GM18508 (cell line): ENCODE data around the gene ACBD5.
"Not testable (repeated sequence)": the region's sequence is repeated elsewhere in the genome, so short reads cannot be mapped to it uniquely, and the experiment has no call there.

ENCODE experiments used
- ATAC-seq: cut with Tn5 transposase; IDR thresholded peaks from one replicate; pipeline ENCODE4 v1.9.1; 2021; ENCODE audit warnings: moderate number of reproducible peaks; ENCODE audit not compliant: insufficient read depth, unreplicated experiment

The ACBD5 gene, protein sequence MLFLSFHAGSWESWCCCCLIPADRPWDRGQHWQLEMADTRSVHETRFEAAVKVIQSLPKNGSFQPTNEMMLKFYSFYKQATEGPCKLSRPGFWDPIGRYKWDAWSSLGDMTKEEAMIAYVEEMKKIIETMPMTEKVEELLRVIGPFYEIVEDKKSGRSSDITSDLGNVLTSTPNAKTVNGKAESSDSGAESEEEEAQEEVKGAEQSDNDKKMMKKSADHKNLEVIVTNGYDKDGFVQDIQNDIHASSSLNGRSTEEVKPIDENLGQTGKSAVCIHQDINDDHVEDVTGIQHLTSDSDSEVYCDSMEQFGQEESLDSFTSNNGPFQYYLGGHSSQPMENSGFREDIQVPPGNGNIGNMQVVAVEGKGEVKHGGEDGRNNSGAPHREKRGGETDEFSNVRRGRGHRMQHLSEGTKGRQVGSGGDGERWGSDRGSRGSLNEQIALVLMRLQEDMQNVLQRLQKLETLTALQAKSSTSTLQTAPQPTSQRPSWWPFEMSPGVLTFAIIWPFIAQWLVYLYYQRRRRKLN

DNA sequence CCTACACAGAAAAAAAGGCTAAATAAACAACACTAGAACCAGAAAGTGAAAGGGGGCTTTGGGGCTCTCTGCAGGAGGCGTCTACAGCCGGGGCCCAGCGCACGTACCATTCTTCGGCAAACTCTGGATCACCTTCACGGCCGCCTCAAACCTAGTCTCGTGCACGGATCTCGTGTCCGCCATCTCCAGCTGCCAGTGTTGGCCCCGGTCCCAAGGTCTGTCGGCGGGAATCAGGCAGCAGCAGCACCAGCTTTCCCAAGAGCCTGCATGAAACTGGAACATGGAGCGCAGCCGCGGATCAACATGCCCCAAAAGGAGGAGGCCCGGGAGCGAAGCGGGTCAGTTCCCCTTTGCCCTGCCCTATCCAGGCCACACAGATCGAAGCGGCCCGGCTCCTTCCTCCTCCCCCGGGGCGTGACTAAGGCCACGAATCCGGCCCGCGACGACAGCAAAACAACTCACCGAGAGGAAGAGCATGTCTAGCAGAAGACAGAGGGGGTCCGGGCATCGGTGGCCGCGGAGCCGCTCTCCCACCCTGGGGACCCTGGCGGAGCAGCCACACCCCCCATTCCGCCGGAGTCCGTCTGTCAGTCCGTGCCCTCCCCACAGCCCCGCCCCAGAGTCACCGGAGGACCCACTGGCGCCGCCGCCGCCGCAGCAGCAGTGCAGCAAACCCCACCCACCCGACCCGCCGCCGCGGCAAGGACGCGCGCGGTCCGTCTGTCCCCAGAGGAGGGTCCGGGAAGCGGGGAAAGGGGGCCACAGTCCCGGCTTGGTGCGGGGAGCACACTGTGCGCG is at the start of gene ACBD5:
Gene ACBD5, minus strand, starts transcription at position 586 of the 798 bp plus-strand sequence. Its CDS starts 109 bp downstream, at position 477.
- peak; percentile 31 for ATAC-seq

DNA sequence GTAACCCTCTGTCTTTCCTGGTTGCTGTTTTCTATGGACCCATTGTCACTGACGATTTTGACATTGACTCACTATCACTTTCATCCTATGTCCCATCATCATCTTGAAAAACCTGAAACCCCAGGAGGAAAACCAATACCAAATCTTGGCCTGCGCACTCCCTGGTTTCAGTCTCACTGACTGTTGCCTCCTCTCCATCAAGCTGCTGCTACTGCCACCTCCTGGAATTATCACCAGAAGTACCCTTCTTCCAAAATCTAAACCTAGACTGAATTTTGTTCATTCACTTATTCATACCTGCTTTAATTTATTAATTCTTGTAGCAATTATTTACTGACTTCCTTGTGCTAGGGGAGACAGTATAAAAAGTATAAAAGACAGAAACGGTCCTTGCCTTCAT is 44.5 kb upstream of the ACBD5 start:
- no peak for ATAC-seq

DNA sequence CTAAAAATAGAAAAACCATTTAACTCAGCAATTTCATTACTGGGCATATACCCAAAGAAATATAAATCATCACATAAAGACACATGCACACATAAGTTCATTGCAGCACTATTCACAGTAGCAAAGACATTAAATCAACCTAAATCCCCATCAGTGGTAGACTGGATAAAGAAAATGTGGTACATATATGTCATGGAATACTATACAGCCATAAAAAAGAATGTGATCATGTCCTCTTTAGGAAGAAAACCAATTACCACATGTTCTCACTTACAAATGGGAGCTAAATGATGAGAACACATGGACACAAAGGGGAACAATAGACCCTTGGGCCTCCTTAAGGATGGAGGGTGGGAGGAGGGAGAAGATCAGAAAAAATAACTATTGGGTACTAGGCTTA is 36.0 kb upstream of the ACBD5 start:
- no peak for ATAC-seq

DNA sequence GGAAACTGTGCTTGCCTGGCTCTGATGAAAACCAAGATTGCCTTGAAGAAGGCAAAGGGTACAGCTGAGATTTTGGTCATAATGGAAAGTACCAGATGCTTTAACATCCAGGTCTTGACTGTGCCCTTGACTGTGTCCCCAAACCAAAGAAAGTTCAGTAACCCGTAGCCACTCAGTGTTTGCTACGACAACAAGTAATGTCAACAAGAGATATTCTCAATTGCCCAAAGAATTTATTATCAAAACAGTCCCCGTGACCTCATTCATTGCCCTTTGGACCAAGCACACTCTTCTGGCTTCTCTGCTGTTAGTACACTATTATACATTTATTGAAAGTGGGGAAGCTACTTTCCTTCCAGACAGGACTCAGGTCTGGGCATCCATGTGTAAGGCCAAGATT is 25.4 kb upstream of the ACBD5 start:
- ATAC-seq: not testable (repeated sequence)

DNA sequence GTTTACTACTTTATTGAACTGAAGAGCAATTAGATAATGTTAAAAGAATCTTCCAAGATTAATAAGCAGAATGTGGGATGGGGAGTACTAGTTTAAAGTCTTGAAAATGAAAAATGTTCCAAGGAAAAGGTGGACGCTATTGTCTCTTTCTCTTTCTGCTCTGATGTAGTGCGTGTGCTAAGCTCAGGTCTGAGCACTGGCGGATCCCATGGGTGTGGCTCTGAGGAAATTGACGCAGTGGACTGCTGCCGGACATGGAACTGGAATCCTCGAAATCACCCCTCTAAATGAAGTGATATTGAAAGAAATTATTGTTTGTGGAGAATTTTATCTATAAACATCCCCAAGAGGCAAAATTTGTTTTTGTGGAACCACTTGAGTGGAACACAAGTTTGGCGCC is 22.2 kb upstream of the ACBD5 start:
- not testable (repeated sequence) for ATAC-seq

DNA sequence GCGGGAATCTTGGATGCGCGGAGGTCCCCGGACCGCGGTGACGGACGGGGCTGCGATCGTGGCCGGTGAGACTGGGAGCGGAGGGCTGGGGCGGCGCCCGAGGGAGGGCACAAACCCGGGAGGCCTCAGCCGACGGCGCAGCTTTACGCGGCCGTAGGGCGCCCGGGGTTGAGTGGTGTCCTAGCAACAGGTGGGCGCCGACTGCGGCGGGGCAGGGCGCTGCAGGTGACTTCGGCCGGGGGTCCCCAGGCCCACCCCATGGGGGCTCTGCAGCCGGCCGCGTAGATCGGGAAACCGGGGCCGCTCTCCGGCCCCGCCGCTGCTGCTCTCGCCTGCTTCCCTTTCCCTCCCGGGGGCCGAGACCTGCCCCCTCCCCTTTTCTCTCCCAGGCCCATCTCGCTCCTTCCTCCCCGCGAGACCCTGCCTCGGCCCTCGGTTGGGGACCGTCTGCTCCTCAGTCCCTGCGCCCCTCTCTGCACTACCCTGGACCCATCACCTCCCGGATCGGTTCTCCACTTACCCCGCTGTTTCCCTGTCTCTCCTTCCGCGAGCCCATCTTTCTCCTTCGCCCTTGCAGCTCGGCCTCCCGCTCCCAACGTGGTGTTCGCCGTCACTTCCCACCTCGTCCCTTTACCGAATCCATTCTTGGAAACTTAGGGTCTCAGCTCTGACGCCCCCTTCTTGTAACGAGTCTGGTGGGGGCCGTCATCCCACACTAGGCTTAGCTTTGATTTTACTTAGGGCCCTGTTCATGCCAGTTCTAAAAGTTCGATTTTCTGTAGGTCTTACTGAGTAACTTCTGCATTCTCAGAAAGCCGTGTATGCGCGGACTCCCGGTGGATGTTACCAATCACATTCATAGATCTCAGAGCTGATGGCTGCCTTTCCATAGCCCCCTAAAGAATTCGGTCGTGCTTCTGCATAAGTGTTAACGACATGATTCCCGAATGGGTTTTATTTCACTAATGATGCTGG is 18.5 kb upstream of the ACBD5 start:
- ATAC-seq: no peak

DNA sequence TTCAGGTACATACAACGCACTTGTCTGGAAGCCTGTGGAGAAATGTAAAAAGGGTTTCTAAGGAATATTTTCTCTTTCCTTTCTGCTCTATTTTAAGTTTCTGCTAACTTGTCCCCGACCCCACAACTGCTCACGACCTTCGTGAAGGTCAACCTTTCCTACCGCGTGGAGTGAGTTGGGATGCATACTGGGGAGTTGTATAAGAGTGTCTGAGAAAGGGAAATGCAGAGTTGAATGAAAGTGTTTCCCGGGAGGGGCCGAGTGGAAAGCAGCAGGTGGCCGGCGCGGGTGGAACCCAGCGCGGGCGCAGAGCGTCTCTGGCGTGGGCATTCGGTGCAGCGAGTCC is 17.9 kb upstream of the ACBD5 start:
- no peak for ATAC-seq

DNA sequence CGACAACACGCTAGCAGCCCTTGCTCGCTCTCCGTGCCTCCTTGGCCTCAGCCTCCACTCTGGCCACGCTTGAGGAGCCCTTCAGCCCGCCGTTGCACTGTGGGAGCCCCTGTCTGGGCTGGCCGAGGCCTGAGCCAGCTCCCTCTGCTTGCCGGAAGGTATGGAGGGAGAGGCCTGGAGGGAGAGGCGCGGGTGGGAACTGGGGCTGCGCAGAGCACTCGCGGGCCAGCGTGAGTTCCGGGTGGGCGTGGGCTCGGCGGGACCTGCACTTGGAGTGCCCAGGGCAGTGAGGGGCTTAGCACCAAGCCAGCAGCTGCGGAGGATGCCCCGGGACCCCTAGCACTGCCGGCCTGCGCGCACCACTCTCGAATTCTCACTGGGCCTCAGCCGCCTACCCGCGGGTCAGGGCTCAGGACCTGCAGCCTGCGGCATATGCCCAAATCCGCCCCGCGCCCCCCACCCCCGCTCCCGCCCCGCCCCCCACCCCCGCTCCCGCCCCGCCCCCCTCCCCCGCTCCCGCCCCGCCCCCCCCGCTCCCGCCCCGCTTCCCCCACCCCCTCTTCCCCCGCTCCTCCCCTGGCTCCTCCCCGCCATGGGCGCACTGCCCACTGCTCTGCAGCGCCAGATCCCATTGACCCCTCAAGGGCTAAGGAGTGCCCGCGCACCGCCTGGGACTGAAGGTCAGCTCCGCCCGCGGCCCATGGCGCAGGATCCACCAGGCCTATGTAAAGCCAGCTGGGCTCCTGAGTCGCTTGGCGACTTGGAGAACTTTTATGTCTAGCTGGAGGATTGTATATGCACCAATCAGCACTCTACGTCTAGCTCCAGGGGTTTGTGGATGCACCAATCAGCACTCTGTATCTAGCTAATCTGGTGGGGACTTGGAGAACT is 15.9 kb upstream of the ACBD5 start:
- ATAC-seq: no peak

DNA sequence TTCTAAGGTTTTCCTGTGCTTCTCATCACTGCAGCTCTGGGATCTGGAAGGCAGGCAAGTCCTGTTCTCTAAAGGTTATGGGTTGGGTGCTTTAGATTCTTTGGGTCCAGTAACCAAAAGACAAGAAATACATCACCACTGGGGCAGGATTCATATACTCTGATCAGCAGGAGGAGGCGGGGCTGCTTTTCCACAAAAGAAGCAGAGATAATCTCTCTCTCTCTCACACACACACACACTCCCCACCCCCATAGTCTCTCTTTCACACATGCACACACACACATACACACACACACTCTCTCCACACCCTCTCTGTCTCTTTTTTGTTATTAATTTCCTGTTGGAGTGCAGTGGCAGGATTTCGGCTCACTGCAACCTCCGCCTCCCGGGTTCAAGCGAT is 13.0 kb upstream of the ACBD5 start:
- ATAC-seq: no peak

DNA sequence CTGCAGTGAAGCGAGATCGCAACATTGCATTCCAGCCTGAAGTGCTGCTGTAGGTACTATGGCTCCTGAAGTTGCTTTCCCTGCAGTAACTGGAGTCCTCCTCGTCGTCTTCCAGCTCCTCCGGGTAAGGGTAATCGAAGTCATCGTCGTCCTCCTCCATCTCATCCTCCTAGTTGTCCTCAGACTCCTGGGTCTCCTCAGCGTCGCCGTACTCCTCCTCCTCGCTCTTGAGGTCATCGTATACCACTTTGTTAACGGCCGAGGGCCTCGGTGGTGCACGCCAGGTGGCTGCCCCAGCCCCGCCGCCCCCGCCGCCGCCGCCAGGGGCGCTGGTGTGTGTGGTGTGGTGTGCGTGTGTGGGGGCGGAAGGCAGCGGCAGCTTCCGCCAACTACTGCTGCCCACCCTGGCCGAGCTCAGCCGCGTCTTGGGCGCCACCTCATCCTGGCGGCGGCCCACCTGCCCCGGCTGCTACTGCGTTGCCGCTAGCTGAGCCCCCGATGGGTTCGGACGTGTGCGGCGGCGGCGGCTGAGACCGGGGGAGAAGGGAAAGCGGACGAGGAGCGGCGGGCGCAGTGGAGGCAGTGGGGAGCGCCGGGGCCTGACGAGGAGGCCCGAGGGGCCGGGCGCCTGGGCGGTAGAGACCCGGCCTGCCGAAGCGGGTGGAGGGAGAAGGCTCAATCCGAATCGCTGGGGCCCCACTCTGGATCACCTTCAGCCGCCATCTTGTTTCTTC is 11.8 kb upstream of the ACBD5 start:
- ATAC-seq: peak; percentile 76

DNA sequence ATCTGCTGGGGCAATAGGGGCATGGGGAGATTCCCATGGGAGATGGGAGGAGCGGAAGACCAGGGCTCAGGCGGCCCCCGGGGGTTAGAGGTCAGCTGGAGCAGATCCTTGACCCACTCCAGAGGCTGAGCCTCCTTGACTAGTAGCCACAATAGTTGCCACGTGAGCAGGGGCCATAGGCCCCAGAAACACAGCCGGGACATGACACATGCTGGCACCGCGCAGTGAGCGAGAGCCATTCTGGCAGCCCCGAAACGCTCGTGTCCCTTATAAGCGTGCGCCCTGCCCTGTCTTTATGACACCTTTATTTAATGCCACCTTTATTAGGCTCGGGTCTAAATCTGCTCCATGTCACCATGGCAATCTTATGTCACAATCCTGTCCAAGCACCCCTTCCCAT is 11.0 kb upstream of the ACBD5 start:
- no peak for ATAC-seq

DNA sequence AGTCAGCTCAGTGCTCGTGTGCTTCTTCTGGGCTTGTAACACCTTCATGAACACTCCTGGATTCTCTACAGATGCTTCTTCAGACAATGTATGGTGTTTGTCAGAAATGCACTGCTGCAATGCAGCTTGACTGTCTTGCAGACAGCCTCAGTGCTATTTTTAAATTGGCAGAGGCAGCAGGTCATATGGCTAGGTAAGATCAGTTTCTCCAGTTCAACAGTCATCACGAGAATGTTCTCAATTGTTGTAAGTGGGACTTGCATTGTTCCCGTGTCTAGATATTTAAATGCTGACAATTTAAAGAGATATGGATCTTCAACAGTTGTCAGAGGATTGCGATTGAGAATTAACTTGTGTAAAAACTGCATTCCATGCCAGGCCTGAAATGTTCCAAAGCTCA is 7.6 kb upstream of the ACBD5 start:
- ATAC-seq: no peak

DNA sequence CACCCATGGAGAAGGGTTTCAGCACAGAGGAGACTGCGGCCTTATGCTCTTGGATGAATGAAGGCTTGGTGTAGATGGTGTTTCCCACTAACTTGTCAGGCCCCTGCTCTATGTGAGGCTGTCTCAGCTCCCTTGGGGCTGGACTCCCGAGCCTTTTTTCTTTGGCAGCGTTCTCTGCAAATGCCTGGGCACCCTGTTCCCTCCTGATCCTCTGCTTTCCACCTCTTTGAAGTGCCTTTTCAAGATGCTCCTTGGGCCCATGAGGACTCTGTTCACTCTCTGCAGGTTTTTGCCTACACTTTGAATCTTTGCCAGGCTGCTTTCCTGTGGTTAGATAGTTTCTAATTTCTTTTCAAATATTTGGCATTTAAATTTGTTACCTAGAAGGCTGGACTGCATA is 6.8 kb upstream of the ACBD5 start:
- no peak for ATAC-seq

DNA sequence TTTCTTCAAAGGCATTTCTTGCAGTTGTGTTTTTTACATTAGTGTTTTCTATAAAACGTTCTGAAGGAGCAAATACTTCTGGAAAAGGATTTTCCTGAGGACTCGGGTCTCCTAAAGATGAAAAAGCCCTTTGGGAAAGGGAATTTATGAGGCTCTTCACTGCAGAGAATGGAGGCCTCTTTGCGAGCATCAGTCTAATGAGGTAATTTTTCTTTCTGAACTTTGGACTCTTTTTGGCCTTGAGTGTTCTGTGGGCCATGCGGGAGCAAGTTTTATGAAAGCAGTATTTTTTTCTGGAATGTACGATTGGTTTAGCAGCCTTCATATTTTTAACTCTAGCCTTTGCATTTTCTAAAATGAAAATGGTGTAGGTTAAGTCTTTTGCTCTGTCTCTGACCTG is 6.4 kb upstream of the ACBD5 start:
- no peak for ATAC-seq

DNA sequence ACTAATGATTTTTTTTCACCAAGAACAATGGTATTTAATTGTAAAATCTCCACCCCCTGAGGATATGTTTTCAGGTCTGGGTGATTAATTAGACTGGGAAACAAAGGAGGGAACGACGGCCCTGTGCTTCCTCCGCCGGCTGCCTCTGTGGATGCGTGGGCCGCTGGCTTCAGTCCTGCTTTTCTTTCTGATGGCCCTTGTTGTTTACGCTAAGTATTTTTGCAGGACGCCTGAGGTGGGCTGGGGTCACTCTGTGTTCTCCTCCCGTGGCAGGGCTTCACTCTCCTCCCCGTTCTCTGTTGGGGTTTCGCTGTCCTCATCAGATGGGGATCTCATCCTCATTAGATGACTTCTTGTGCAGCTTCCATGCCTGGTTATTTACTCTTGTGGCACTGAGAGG is 5.2 kb upstream of the ACBD5 start:
- no peak for ATAC-seq

DNA sequence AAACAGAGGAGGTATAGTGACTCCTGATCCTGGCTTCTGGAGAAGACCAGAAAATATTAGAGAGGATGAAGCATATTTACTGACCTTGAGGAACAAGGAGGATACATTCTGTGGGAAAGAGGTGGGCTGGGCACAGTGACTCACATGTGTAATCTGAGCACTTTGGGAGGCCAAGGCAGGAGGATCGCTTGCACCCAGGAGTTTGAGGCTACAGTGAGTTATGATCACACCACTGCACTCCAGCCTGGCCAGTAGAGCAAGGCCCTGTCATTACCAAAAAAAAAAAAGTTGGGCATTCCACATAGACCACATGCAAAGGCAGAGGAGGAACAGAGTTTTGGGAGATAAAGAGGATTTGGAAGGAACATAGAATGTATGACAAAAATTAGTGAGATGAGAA is 4.4 kb upstream of the ACBD5 start:
- ATAC-seq: no peak

DNA sequence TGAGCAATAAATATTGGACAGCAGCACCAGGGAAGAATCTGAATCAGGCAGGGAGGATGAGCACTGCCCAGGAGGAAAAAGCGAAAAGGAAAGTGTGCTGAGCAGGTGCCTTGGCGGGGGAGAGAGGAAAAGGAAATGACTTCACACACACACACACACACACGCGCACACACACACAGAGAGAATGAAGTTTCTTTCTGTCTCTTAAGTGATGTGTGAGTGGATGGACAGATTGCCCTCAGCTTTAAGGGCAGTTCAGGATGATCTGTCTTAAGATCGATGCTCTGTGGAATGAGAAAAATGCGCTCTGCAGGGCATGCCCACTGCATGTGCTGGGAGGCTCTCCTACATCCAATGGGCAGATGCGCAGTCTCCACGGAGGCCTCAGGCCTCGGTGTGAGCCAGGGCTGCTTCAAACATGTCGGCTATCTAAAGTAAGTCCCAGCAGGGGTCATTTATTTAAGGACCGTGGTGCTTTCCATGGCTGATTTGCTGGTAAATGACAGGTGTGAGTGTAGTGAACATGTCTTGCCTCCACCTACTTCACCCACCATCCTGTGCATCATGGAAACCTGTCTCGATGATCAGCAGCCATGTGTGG is 2.5 kb upstream of the ACBD5 start:
- peak; percentile 30 for ATAC-seq

DNA sequence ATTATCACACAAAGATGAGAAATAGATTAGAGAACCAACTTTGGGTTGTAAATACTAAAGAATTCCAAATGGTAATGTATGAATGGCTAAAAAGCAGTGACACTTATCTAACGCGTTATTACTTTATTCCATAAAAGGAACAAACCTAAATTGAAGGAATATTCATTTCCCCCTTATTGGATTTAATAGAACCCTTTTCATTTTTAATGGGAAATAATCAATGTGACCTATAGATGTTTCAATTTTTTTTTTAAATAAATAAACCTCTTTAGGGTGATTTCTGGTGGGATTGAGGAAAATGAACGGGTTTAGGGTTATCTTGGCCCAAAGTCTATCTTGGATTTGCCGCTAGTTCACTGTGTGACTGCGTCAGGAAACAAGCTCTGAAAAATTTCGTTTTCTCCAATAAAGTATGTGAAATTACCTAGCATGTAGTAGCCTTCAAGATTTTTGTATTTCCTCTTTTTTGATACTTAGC is 1.9 kb upstream of the ACBD5 start:
- ATAC-seq: no peak
